T-helper 2 cell treated with Interferon-gamma antibody and Interleukin-4, amounts not matched to agents 5 μg/mL and 100 μg/mL, for 36 hours (primary cell): ENCODE data around the gene PKIG.

Source experiments
- DNase-seq: peaks from one replicate; pipeline ENCODE4 v3.0.0; 2021; ENCODE audit warnings: low spot score
- H3K27ac Mint-ChIP-seq: one replicate; pipeline ENCODE4 v1.8.0; 2021; ENCODE audit warnings: mild to moderate bottlenecking, mixed read lengths
- H3K27me3 Mint-ChIP-seq: one replicate; pipeline ENCODE4 v1.8.0; 2021; ENCODE audit warnings: low read depth, mixed read lengths
- H3K36me3 Mint-ChIP-seq: one replicate; pipeline ENCODE4 v1.8.0; 2021; ENCODE audit warnings: low read depth, mixed read lengths
- H3K4me1 Mint-ChIP-seq: one replicate; pipeline ENCODE4 v1.8.0; 2021; ENCODE audit warnings: low read depth, mixed read lengths
- H3K4me3 Mint-ChIP-seq: one replicate; pipeline ENCODE4 v1.8.0; 2022; ENCODE audit warnings: mild to moderate bottlenecking, moderate library complexity, mixed read lengths
- H3K9me3 Mint-ChIP-seq: one replicate; pipeline ENCODE4 v1.8.0; 2021; ENCODE audit warnings: mixed read lengths

The PKIG gene

DNA sequence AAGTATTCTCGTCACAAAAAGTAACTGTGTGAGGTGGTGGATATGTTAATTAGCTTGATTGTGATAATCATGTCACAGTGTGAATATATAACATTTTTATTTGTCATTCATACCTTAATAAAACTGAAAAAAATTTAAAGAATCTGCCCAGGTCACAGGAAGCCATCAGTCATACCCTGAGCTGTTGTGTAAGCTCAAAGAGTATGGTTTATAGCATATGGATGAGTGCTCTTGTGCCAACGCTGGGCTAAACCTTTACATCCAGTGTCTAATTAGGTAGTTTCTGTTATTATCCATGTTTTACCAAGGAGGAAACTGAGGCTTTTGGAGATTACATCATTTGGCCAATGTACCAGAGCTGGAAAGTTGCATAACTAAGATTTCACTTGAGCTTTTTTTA is 11.4 kb downstream of the PKIG start:
- no peaks in the 10 kb centered on the region for H3K9me3 Mint-ChIP-seq
- H3K36me3 Mint-ChIP-seq = no peaks in the 10 kb centered on the region
- no peak for DNase-seq
- peaks cover 12% of the 10 kb centered on the region for H3K4me1 Mint-ChIP-seq
- no peak overlapping the region for H3K27ac Mint-ChIP-seq
- H3K4me3 Mint-ChIP-seq = no peak overlapping the region
- no peaks in the 10 kb centered on the region for H3K27me3 Mint-ChIP-seq

DNA sequence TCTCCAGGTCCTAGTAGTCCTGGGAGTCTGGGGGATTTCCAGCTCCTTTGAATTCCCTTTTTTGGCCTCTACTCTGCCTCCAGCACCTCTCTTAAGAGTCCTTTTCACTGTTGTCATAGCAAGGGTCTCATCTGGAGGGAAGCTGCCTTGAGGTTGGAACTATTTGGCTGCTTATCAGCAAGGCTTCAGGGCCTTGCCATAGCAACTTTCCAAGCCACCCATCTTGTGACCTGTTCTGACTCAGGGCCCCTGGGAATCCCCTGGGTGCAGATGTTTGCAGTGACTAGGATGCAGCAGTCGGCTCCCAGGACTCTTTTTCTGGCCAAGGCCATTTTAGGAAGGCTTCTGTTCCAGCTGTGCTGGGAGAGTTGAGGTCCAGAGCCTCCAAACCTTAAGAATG is 12.4 kb downstream of the PKIG start:
- H3K9me3 Mint-ChIP-seq = no peaks in the 10 kb centered on the region
- no peak overlapping the region for H3K4me3 Mint-ChIP-seq
- H3K4me1 Mint-ChIP-seq = peaks cover 16% of the 10 kb centered on the region
- DNase-seq = no peak
- no peak overlapping the region for H3K27ac Mint-ChIP-seq
- H3K27me3 Mint-ChIP-seq = no peaks in the 10 kb centered on the region
- no peaks in the 10 kb centered on the region for H3K36me3 Mint-ChIP-seq

DNA sequence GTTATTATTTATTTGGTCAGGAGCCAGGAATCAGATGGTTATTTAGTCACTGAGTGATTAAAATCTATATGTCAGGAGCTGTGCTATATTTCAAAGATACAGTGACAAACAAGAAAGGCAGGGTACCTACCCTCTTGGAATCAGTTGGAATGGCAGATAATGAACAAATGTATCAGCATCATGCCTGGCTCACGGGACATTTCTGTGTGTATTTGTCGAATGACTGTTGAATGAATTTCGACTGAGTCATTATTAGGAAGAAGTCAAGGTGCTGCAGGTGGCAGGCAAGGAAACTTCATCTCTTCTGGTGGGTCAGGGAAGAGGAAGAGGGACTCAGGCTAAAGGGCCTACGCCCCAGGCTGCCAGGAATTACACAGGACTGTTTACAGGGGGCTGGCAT is 13.6 kb downstream of the PKIG start:
- no peaks in the 10 kb centered on the region for H3K27me3 Mint-ChIP-seq
- H3K27ac Mint-ChIP-seq = no peak overlapping the region
- DNase-seq = no peak
- no peak overlapping the region for H3K4me3 Mint-ChIP-seq
- no peaks in the 10 kb centered on the region for H3K36me3 Mint-ChIP-seq
- peaks cover 18% of the 10 kb centered on the region for H3K4me1 Mint-ChIP-seq
- no peaks in the 10 kb centered on the region for H3K9me3 Mint-ChIP-seq

DNA sequence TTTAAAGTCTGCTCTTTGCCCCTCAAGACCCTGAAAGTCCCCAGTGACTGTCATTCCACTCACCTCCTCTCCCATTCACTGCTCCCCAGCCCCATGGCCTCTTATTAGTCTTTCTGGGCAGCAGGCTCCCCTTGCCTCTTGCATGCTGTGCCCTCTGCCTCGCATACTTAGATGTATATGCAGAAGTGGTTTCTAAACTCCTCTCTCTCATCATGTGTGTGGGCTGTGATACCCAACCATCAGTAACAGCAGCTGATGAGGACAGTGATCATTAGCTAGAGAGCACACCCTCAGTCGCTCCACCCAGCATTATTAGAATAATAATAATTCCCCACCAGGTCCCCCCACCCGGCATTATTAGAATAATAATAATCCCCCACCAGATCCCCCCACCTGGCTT is 14.5 kb downstream of the PKIG start:
- no peak for DNase-seq
- Mint-ChIP-seq H3K27ac (no peak overlapping the region), H3K9me3 (no peaks in the 10 kb centered on the region), H3K4me1 (peaks cover 18% of the 10 kb centered on the region), H3K36me3 (no peaks in the 10 kb centered on the region), H3K4me3 (no peak overlapping the region), H3K27me3 (no peaks in the 10 kb centered on the region)

DNA sequence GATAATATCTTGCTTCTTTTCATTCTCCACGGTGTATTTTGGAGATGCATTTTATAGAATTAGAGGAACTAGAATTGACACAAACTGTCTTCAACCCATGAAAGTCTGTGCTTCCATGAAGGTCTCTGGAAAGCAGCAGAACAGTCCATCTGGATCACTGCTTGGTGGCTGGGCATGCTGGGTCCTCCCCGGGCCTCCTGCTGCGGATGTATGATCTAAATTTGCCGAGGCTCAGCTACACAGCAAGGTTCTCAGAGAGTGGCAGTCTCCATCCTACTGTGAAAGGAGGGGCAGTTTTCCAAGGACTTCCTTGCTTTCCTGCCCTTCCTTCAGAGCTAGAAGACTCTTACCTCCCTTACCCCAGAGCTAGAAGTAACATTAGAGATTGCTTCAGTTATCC is 15.1 kb downstream of the PKIG start:
- no peaks in the 10 kb centered on the region for H3K9me3 Mint-ChIP-seq
- H3K27ac Mint-ChIP-seq = no peak overlapping the region
- H3K4me1 Mint-ChIP-seq = peaks cover 18% of the 10 kb centered on the region
- no peak for DNase-seq
- no peaks in the 10 kb centered on the region for H3K36me3 Mint-ChIP-seq
- H3K27me3 Mint-ChIP-seq = no peaks in the 10 kb centered on the region
- H3K4me3 Mint-ChIP-seq = no peak overlapping the region

DNA sequence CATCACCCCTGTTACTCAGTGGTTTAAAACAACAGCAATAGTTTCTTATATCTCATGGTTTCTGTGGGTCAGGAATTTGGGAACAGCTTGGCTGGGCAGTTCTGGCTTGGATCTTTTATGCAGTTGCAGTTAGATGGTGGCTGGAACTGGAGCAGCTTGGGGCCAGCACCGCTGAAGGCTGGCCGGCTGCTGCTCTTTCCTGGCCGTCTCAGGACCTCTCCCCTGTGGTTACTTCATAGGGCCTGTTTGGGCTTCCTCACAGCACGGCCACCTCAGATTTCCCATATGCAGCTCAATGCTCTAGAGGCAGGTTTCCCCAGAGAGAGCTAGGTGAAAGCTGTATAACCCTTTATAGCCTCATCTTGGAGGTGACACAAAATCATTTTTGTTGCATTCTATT is 15.6 kb downstream of the PKIG start:
- Mint-ChIP-seq H3K36me3 (no peaks in the 10 kb centered on the region), H3K9me3 (no peaks in the 10 kb centered on the region), H3K27me3 (no peaks in the 10 kb centered on the region), H3K4me1 (peaks cover 18% of the 10 kb centered on the region), H3K27ac (peak overlapping the region; percentile 81), H3K4me3 (peak overlapping the region; percentile 76)
- DNase-seq = no peak

DNA sequence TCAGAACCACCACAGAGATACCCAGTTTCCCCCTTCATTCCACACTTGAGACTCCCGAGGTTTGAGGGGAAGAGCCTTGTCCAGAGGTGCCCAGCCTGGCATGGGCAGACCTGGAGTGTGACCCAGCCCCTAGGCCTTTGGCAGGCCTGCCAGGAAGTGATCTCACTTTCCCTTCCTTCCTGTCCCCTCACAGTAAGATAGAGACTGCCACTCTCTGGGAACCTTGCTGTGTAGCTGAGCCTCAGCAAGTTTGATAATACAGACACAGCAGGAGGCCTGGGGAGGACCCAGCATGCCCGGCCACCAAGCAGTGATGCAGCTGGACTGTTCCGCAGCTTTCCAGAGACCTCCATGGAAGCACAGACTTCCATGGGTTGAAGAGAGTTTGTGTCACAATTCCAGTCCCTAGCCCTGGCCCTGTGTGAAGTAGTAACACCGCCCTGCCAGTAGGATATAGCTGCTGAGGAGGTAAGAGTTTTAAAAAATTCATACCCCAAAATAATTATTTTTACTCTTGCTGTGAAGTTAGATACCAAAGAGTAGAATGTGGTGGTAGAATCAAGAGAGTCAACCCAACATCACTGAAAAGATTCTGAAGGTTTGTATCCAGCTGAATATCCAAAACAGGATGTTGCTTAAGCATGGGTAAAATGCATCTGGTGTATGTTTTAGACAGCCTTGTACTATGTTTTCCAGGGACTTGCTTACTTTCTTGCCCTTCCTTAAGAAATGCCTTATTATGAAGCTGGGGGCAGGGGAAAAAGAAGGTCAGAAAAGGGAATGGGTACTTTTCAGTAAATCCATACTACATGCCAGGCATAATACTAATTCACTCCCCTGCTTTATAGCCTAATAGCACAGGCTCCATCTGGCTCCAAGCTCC is 16.3 kb downstream of the PKIG start:
- DNase-seq = no peak
- no peaks in the 10 kb centered on the region for H3K9me3 Mint-ChIP-seq
- peak overlapping the region; percentile 76 for H3K4me3 Mint-ChIP-seq
- peaks cover 18% of the 10 kb centered on the region for H3K4me1 Mint-ChIP-seq
- H3K27ac Mint-ChIP-seq = peak overlapping the region; percentile 81
- H3K27me3 Mint-ChIP-seq = no peaks in the 10 kb centered on the region
- no peaks in the 10 kb centered on the region for H3K36me3 Mint-ChIP-seq

DNA sequence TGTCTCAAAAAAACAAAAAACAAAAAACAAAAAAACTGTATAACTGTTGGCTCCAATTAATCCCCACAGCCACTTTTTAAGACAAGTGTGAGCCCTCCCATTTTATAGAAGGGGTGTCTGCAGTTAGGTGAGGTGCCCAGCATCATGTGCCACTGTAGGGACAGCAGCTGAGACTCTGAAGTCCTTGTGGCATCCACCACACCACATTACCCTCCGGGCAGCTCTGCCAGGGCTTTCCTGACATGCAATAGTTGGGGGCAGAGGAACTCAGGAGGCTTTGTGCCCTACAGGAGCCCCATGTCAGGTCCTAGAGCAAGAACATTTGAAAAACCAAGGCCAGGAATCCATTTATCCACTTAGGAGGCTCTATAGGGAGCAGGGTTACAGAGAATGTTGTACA is 17.3 kb downstream of the PKIG start:
- Mint-ChIP-seq H3K4me1 (peaks cover 17% of the 10 kb centered on the region), H3K9me3 (no peaks in the 10 kb centered on the region), H3K27me3 (no peaks in the 10 kb centered on the region), H3K4me3 (no peak overlapping the region), H3K36me3 (no peaks in the 10 kb centered on the region), H3K27ac (no peak overlapping the region)
- no peak for DNase-seq

DNA sequence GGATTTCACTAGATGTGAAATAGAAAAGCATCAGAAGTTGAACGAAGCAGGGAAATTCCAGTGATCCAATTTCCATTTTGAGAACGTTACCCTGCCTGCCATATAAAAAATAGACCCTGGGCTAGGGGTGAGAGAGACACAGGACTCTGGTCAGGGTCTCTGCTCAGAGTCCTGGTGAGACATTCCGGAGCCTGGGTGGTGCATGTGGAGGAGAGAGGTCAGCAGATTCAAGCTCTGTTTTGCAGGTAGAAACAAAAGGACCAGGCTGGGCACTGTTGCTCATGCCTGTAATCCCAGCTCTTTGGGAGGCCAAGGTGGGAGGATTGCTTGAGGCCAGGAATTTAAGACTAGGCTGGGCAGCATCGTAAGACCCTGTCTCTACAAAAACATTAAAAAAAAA is 17.9 kb downstream of the PKIG start:
- Mint-ChIP-seq H3K4me1 (peaks cover 17% of the 10 kb centered on the region), H3K27ac (no peak overlapping the region), H3K27me3 (no peaks in the 10 kb centered on the region), H3K36me3 (no peaks in the 10 kb centered on the region), H3K4me3 (no peak overlapping the region), H3K9me3 (no peaks in the 10 kb centered on the region)
- DNase-seq = no peak

DNA sequence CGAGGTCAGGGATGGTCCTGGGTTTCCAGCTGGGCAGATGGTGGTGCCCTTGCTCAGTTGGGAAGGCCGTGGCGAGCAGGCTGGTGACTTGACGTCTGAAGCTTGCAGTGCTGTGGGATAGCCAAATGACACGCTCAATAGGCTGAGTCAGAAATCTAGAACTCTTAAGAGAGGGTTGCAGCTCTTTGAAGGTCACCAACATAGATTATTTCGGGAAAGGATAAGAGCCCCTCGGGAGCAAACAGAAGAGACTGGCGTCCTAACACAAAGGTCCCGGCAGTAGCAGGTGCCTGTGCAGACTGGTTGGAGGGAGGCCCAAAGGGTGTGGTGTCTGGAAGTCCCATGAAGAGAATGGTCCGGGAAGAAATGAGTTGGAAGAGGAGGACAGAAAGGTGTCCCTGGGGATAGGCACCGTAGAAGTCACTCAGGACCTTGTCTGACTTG is 18.4 kb downstream of the PKIG start:
- DNase-seq = no peak
- H3K36me3 Mint-ChIP-seq = no peaks in the 10 kb centered on the region
- H3K27me3 Mint-ChIP-seq = no peaks in the 10 kb centered on the region
- peaks cover 17% of the 10 kb centered on the region for H3K4me1 Mint-ChIP-seq
- no peak overlapping the region for H3K27ac Mint-ChIP-seq
- no peak overlapping the region for H3K4me3 Mint-ChIP-seq
- H3K9me3 Mint-ChIP-seq = no peaks in the 10 kb centered on the region

DNA sequence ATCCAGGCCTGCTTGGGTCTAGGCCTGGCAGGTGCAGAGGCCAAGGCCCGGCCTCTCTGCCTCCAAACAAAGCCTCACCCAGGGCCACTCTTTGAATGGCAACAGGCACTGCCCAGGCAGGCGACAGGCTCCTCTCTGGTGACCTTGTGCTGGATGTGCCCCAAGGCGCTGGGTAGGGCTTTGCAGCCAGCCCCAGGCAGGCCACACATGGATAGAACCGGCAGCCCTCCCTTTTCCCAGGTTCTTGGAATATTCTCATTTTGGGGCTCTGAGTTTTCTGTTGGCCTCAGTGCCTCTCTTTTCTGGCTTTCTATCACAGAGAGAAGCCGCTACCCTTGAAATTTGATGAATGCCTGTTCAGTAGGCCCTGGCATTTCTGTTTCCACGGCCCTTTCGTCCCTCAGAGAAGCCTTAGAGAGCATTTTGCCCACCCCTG is 18.9 kb downstream of the PKIG start:
- H3K27me3 Mint-ChIP-seq = no peaks in the 10 kb centered on the region
- H3K27ac Mint-ChIP-seq = no peak overlapping the region
- peaks cover 17% of the 10 kb centered on the region for H3K4me1 Mint-ChIP-seq
- H3K9me3 Mint-ChIP-seq = no peaks in the 10 kb centered on the region
- no peaks in the 10 kb centered on the region for H3K36me3 Mint-ChIP-seq
- DNase-seq = no peak
- H3K4me3 Mint-ChIP-seq = no peak overlapping the region

DNA sequence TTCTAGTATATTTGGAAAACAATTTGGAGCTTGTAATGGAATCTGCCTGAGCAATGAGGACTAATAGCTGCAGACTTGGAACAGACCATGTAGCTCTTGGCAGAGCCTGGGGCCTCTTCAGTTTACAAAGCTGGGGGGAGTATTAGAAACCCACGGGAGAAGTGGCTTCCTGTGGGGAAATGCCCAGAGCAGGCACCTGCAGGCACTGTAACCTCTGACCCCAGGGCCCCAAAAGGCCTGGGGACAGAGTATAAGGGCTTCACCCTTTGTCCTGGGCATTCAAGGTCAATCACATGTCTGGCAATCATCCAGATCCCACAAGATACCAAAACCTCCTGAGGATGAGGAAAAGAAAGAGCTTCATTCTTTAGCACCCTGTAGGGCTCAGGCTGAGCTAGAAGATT is 19.4 kb downstream of the PKIG start:
- H3K27ac Mint-ChIP-seq = no peak overlapping the region
- H3K36me3 Mint-ChIP-seq = no peaks in the 10 kb centered on the region
- DNase-seq = no peak
- no peak overlapping the region for H3K4me3 Mint-ChIP-seq
- no peaks in the 10 kb centered on the region for H3K27me3 Mint-ChIP-seq
- no peaks in the 10 kb centered on the region for H3K9me3 Mint-ChIP-seq
- H3K4me1 Mint-ChIP-seq = peaks cover 17% of the 10 kb centered on the region

DNA sequence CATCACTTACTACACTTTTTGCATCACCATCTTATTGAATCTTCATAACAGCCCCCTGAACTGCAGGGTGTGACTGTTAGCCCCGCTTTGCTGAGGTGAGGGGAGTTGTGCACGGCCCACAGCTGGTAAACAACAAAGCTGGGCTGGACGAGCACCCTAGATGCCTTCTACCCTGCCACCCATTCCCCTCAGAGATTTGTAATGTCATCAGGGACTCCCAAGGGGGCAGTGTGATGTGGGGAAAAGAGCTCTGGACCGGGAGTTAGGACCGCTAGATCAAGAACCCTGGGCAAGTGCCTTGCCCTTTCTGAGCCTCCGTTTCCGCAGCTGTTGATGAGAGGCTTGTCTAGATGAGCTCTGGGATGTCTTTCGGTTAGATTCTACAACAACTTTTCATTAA is 20.9 kb downstream of the PKIG start:
- H3K4me1 Mint-ChIP-seq = peaks cover 11% of the 10 kb centered on the region
- no peak overlapping the region for H3K4me3 Mint-ChIP-seq
- H3K9me3 Mint-ChIP-seq = no peaks in the 10 kb centered on the region
- no peak overlapping the region for H3K27ac Mint-ChIP-seq
- no peak for DNase-seq
- H3K27me3 Mint-ChIP-seq = no peaks in the 10 kb centered on the region
- H3K36me3 Mint-ChIP-seq = no peaks in the 10 kb centered on the region

DNA sequence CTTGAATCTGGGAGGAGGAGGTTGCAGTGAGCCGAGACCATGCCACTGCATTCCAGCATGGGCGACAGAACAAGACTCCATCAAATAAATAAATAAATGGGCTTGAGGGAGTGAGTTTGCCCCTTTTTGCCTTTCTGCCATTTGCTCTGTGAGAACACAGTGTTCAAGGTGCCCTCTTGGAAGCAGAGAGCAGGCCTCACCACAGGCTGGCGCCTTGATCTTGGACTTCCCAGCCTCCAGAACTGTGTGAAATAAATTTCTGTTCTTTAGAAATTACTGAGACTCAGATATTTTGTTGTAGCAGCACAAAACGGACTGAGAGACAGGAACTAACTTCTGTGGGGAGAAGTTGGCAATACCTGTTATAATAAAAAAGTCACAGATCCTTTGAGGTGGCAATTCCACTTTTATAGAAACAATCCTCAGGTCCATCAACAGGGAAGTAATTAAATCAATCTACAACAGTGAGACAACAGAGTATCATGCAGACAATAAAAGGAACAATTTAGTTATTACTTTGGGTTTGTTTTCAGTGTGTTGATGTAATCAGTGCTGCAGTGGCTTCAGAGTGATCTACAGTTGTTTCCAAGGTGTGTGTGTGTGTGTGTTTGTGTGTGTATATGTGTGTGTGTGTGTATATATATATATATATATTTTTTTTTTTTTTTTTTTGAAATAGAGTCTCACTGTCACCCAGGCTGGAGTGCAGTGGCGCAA is 24.5 kb downstream of the PKIG start:
- no peak for DNase-seq
- Mint-ChIP-seq H3K36me3 (no peaks in the 10 kb centered on the region), H3K27me3 (no peaks in the 10 kb centered on the region), H3K4me1 (peaks cover 14% of the 10 kb centered on the region), H3K27ac (no peak overlapping the region), H3K4me3 (no peak overlapping the region), H3K9me3 (no peaks in the 10 kb centered on the region)
